H1 (cell line): Measurements from ENCODE around the gene ZBTB47. TPM values are rescaled to one million over a fixed set of nuclear protein-coding genes. Genes with fewer than 3 reads are reported as not detected.
A peak's percentile ranks its signal among the peaks of the same experiment; 100 is the strongest.

Experiments
- CTCF ChIA-PET: fragments of 300-600 bp; sonication (Branson Sonifier 250); formaldehyde crosslinking; loops from one replicate; lab custom pipeline; 2021; ENCODE audit not compliant: partially characterized antibody; lab: Charles Lee
- POLR2A ChIA-PET: fragments of 300-600 bp; sonication (Branson Sonifier 250); formaldehyde crosslinking; loops from one replicate; lab custom pipeline; 2021; ENCODE audit warnings: inconsistent platforms; ENCODE audit not compliant: partially characterized antibody; lab: Charles Lee
- DNase-seq, 2 experiments: peaks; one replicate each; pipeline versions ENCODE4 v3.0.0 to v3.0.0-alpha.2; 2010 to 2022; ENCODE audit warnings: low spot score in 2 of 2, low read depth in 1 of 2, mixed read lengths in 1 of 2
- FAIRE-seq: peaks from 2 replicates; lab custom pipeline; 2011; peaks lifted over from hg19 to GRCh38; lab: Jason Lieb, UNC
- H2AFZ ChIP-seq: 2 replicates; pipeline ENCODE4 v1.8.1; 2012; ENCODE audit warnings: low read length, inconsistent platforms
- H2AK5ac ChIP-seq: 2 replicates; pipeline ENCODE4 v1.6.1; 2013; ENCODE audit warnings: low read depth, low read length
- H2BK120ac ChIP-seq: replicated peaks from 2 replicates; pipeline ENCODE3; 2013; ENCODE audit warnings: low read depth, low read length, inconsistent platforms
- H2BK12ac ChIP-seq: 2 replicates; pipeline ENCODE4 v1.6.1; 2013; ENCODE audit warnings: low read depth, low read length
- H2BK15ac ChIP-seq: 2 replicates; pipeline ENCODE4 v1.6.1; 2013; ENCODE audit warnings: low read length
- H2BK20ac ChIP-seq: 2 replicates; pipeline ENCODE4 v1.6.1; 2013; ENCODE audit warnings: low read length
- H2BK5ac ChIP-seq: 2 replicates; pipeline ENCODE4 v1.6.1; 2013; ENCODE audit warnings: low read depth, low read length
- H3K14ac ChIP-seq: 2 replicates; pipeline ENCODE4 v1.6.1; 2013; ENCODE audit warnings: inconsistent platforms; ENCODE audit not compliant: insufficient read length
- H3K18ac ChIP-seq: 2 replicates; pipeline ENCODE4 v1.6.1; 2013; ENCODE audit warnings: low read length; ENCODE audit errors: extremely low read depth
- H3K23ac ChIP-seq: 2 replicates; pipeline ENCODE4 v1.6.1; 2013; ENCODE audit warnings: inconsistent platforms; ENCODE audit not compliant: insufficient read length
- H3K23me2 ChIP-seq: 2 replicates; pipeline ENCODE4 v1.6.1; 2013; ENCODE audit warnings: low read depth, low read length
- H3K27ac ChIP-seq: 2 replicates; pipeline ENCODE4 v1.6.1; 2011; ENCODE audit warnings: low read depth, low read length, inconsistent platforms
- H3K27me3 ChIP-seq, 4 experiments: replicated peaks in 1 of 4; 1 replicate in 1 of 4; 2 replicates in 3 of 4; pipeline versions ENCODE4 v1.6.1 to v1.8.1; 2011 to 2013; ENCODE audit warnings: low read length in 3 of 4, mild to moderate bottlenecking in 3 of 4, inconsistent platforms in 2 of 4, mixed read lengths in 2 of 4, moderate library complexity in 1 of 4; ENCODE audit not compliant: control insufficient read depth in 3 of 4, insufficient read depth in 3 of 4; ENCODE audit errors: extremely low read depth in 1 of 4
- H3K36me3 ChIP-seq, 4 experiments: 2 replicates each; pipeline versions ENCODE4 v1.6.1 to v1.8.1; 2011 to 2013; ENCODE audit warnings: mild to moderate bottlenecking in 4 of 4, low read length in 3 of 4, moderate library complexity in 2 of 4, control low read depth in 1 of 4, inconsistent platforms in 1 of 4; ENCODE audit not compliant: insufficient read depth in 4 of 4, control insufficient read depth in 2 of 4
- H3K4ac ChIP-seq: replicated peaks from 2 replicates; pipeline ENCODE3; 2013; ENCODE audit warnings: low read length, low read depth, mixed read lengths, inconsistent platforms; ENCODE audit not compliant: insufficient read length
- H3K4me1 ChIP-seq, 4 experiments: replicated peaks in 1 of 4; 1 replicate in 1 of 4; 2 replicates in 3 of 4; pipeline versions ENCODE4 v1.6.1 to v1.8.1; 2011 to 2013; ENCODE audit warnings: low read length in 3 of 4, inconsistent platforms in 2 of 4, mixed read lengths in 1 of 4; ENCODE audit not compliant: insufficient read depth in 4 of 4, control insufficient read depth in 3 of 4
- H3K4me2 ChIP-seq, 2 experiments: 2 replicates each; pipeline versions ENCODE4 v1.6.1 to v1.8.1; 2011 to 2013; ENCODE audit warnings: low read depth in 2 of 2, low read length in 2 of 2, control low read depth in 1 of 2, inconsistent platforms in 1 of 2, mild to moderate bottlenecking in 1 of 2; ENCODE audit not compliant: insufficient read depth in 1 of 2
- H3K4me3 ChIP-seq, 4 experiments: fragments of 200-600, 300-600 bp in 1 of 4; sonication (generic), shearing (Covaris generic), sonication (Bioruptor Twin) in 1 of 4; 2 replicates each; pipeline versions ENCODE4 v1.5.1 to v1.8.1; 2011 to 2016; ENCODE audit warnings: low read length in 4 of 4, low read depth in 3 of 4, control low read depth in 2 of 4, inconsistent platforms in 2 of 4, mild to moderate bottlenecking in 2 of 4, mixed read lengths in 1 of 4, moderate library complexity in 1 of 4; ENCODE audit not compliant: insufficient read depth in 2 of 4; ENCODE audit errors: extremely low read depth in 1 of 4
- H3K56ac ChIP-seq: replicated peaks from 2 replicates; pipeline ENCODE3; 2013; ENCODE audit warnings: low read depth, mild to moderate bottlenecking, mixed read lengths, low read length, inconsistent platforms; ENCODE audit not compliant: insufficient read length
- H3K79me1 ChIP-seq: 2 replicates; pipeline ENCODE4 v1.6.1; 2013; ENCODE audit warnings: low read depth, low read length, control low read depth
- H3K79me2 ChIP-seq, 2 experiments: 2 replicates each; pipeline versions ENCODE4 v1.6.1 to v1.8.1; 2012 to 2013; ENCODE audit warnings: low read length in 2 of 2, mild to moderate bottlenecking in 2 of 2, inconsistent platforms in 1 of 2; ENCODE audit not compliant: insufficient read depth in 2 of 2, control insufficient read depth in 1 of 2
- H3K9ac ChIP-seq, 4 experiments: replicated peaks in 1 of 4; 1 replicate in 1 of 4; 2 replicates in 3 of 4; pipeline versions ENCODE4 v1.6.1 to v1.8.1; 2011 to 2013; ENCODE audit warnings: low read depth in 3 of 4, low read length in 3 of 4, control low read depth in 2 of 4, mild to moderate bottlenecking in 2 of 4, moderate library complexity in 2 of 4, inconsistent platforms in 1 of 4; ENCODE audit errors: extremely low read depth in 1 of 4
- H3K9me3 ChIP-seq, 2 experiments: 2 replicates each; pipeline versions ENCODE4 v1.6.1 to v1.8.1; 2012 to 2013; ENCODE audit warnings: mild to moderate bottlenecking in 2 of 2, moderate library complexity in 2 of 2, control low read depth in 1 of 2, inconsistent platforms in 1 of 2, low read depth in 1 of 2, low read length in 1 of 2, mixed read lengths in 1 of 2; ENCODE audit not compliant: insufficient read depth in 2 of 2
- H4K20me1 ChIP-seq, 2 experiments: replicated peaks in 1 of 2; 2 replicates each; pipeline versions ENCODE3 to v1.8.1; 2011 to 2013; ENCODE audit warnings: inconsistent platforms in 2 of 2, low read length in 2 of 2, mild to moderate bottlenecking in 1 of 2; ENCODE audit not compliant: insufficient read depth in 2 of 2, control insufficient read depth in 1 of 2
- H4K5ac ChIP-seq: 2 replicates; pipeline ENCODE4 v1.6.1; 2013; ENCODE audit warnings: low read length, low read depth, mixed read lengths, inconsistent platforms; ENCODE audit not compliant: insufficient read length
- H4K8ac ChIP-seq: 2 replicates; pipeline ENCODE4 v1.8.0; 2013; ENCODE audit warnings: mild to moderate bottlenecking, moderate library complexity, low read length, inconsistent platforms; ENCODE audit not compliant: insufficient read depth; ENCODE audit errors: extremely low read depth
- H4K91ac ChIP-seq: replicated peaks from 2 replicates; pipeline ENCODE3; 2013; ENCODE audit warnings: low read length, mixed read lengths, inconsistent platforms; ENCODE audit not compliant: insufficient read length
- E2F6 ChIP-seq: IDR thresholded peaks from 2 replicates; pipeline ENCODE4 v1.6.1; 2012; ENCODE audit warnings: inconsistent platforms
- SRF ChIP-seq: IDR thresholded peaks from 2 replicates; pipeline ENCODE4 v1.6.1; 2011; ENCODE audit warnings: mild to moderate bottlenecking, low read depth, low read length, moderate library complexity
- WGBS, 2 experiments: shearing (Covaris generic) in 1 of 2; methylation state at CpG; one replicate each; pipeline versions ENCODE4 v1.1.6 to v1.1.7; 2013 to 2015; ENCODE audit warnings: low lambda C conversion rate in 2 of 2, mixed read lengths in 2 of 2, inconsistent platforms in 1 of 2, low coverage in 1 of 2, missing lambda C conversion rate in 1 of 2; ENCODE audit not compliant: insufficient replicate concordance in 2 of 2, insufficient coverage in 1 of 2, insufficient read length in 1 of 2; ENCODE audit errors: extremely low coverage in 1 of 2, missing lambda C conversion rate in 1 of 2; 5-methylcytosine and 5-hydroxymethylcytosine counted together
- polyA plus RNA-seq, 7 experiments: library from polyadenylated mRNA; depleted of rRNA in 3 of 7; stranded (reverse) in 5 of 7; unstranded in 2 of 7; fragments of >200 nt in 5 of 7; fragments of 200-250 nt in 2 of 7; gene quantifications; 1 replicate in 5 of 7; 2 replicates in 1 of 7; 4 replicates in 1 of 7; pipeline versions ENCODE4 v1.2.1 to v1.2.3, GENCODE V29; 2011 to 2013; ENCODE audit warnings: missing spikeins in 2 of 7, mixed read lengths in 2 of 7
- total RNA-seq: library from RNA; stranded (reverse); fragmentation: NEBNext Ultra II Directional; extraction: Animal tissue kit (Norgen Biotek cat#: 25700); gene quantifications from 2 replicates; pipeline ENCODE4 v1.2.1, GENCODE V29; 2021

The ZBTB47 gene
- total and polyA plus RNA-seq, 2 of the 8 experiments (the other 6 are each of a cell fraction or from before 2014, with no cell fraction given): 2.8 to 4.1 TPM

GRCh38 chr3:42688487-42689420, 35.3 kb downstream of the ZBTB47 start:
- Histone ChIP-seq H2BK120ac (no peak overlapping the region), H4K91ac (no peak overlapping the region), H2BK5ac (no peak overlapping the region), H3K4me1 (peaks cover 0 to 10% (median 4%) of the 10 kb centered on the region in 4 experiments; a peak in 4 of 7 replicates), H3K18ac (no peak overlapping the region), H3K14ac (no peak overlapping the region), H2BK20ac (no peak overlapping the region), H3K4ac (no peak overlapping the region), H3K9ac (no peak overlapping the region), H3K9me3 (no peaks in the 10 kb centered on the region), H3K23ac (no peak overlapping the region), H2AK5ac (no peak overlapping the region), H2BK15ac (no peak overlapping the region), H3K23me2 (no peaks in the 10 kb centered on the region), H3K4me3 (no peak overlapping the region), H3K27me3 (no peaks in the 10 kb centered on the region), H3K79me2 (no peaks in the 10 kb centered on the region), H3K36me3 (no peaks in the 10 kb centered on the region), H3K79me1 (no peaks in the 10 kb centered on the region), H4K20me1 (no peaks in the 10 kb centered on the region), H2BK12ac (no peak overlapping the region), H2AFZ (no peak overlapping the region), H4K8ac (no peak overlapping the region), H3K27ac (no peak overlapping the region; the same call in 1 of the 2 replicates), H4K5ac (no peak overlapping the region), H3K56ac (no peak overlapping the region), H3K4me2 (no peak overlapping the region)
- DNase-seq (no peak), FAIRE-seq (no peak)
- POLR2A ChIA-PET: interaction anchor here (0.8 kb wide), 1 partner anchor 121 kb away, joined by 3 read pairs; no protein-coding TSS in a partner anchor
- WGBS, 2 experiments: 91% methylated on average over 20 of the region's 22 CpGs; no CpG with 5 or more reads in 1 of the 2 experiments
- CTCF ChIA-PET: interaction anchor here (0.9 to 3.3 kb wide), 7 partner anchors 9 to 68 kb away, joined by 3 to 14 read pairs (median 5); no protein-coding TSS in a partner anchor
- TF ChIP-seq SRF (no peak), E2F6 (peak; percentile 46; the same call in 1 of the 2 replicates)
